ENCODE measurements around the gene HSPA14.

Gene HSPA14, protein sequence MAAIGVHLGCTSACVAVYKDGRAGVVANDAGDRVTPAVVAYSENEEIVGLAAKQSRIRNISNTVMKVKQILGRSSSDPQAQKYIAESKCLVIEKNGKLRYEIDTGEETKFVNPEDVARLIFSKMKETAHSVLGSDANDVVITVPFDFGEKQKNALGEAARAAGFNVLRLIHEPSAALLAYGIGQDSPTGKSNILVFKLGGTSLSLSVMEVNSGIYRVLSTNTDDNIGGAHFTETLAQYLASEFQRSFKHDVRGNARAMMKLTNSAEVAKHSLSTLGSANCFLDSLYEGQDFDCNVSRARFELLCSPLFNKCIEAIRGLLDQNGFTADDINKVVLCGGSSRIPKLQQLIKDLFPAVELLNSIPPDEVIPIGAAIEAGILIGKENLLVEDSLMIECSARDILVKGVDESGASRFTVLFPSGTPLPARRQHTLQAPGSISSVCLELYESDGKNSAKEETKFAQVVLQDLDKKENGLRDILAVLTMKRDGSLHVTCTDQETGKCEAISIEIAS

DNA sequence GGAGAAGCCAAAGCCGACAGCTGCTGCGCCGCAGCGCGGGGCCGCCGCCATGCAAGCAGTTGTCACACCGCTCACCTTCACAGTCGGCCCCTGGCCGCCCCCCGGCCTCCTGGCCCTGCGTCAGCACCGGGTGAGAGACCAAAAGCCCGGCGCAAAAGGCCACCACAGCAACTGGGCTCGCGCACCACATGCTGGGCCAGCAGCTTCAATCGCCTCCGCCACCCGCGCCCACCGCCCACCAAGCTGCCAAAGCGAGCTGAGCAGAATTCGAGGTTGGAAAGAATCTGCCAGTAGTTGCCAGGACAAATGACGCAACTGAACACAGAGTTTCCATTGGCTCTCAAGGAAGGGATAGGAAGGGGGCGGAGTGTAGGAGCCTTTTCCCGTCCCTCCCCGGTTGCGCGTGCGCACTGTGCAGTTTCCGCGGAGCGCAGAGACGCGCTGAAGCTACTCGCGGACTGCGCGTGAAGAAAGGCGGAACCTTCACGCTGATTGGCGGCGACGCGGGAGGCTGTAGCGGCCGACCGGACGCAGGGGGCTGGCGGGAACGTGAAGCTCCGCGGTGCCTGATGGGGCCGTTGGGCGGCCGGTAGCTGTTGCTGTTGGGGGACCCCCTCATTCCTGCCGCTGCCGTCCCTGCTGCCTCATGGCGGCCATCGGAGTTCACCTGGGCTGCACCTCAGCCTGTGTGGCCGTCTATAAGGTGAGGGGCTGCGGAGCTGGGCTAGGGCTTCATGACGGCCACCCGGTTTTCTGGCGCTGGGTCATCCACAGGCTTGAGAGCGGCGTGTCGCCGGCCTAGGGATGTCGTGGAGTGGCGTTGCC lies at the start of gene HSPA14, which contains the start of the genes CDNF and MSANTD7:
Gene HSPA14 (plus strand): TSS at position 550 of the 825 bp plus-strand sequence. CDS start 97 bp downstream, at position 647.
Gene CDNF (minus strand): TSS at position 281 of the 825 bp plus-strand sequence. CDS start 91 bp downstream, at position 190.
Gene MSANTD7 (plus strand): TSS at position 550 of the 825 bp plus-strand sequence. CDS start 3,979 bp downstream, outside the sequence.
- Histone ChIP-seq H3K79me2 (ENCODE audit: insufficient read depth, low read length) (peaks cover 25% of the 10 kb centered on the region), H3K27me3 (ENCODE audit: insufficient read depth, low read length) (no peaks in the 10 kb centered on the region), H2AFZ (ENCODE audit: low read length) (no peak within 1 kb of the TSS), H3K9ac (ENCODE audit: low read length) (peak within 1 kb of the TSS; percentile 93), H3K27ac (ENCODE audit: low read depth, low read length, poor library complexity, severe bottlenecking) (peak within 1 kb of the TSS; percentile 47), H3K4me2 (ENCODE audit: low read length) (peak within 1 kb of the TSS; percentile 93), H3K9me3 (ENCODE audit: low read length) (no peaks in the 10 kb centered on the region), H4K20me1 (ENCODE audit: insufficient read depth, low read length) (no peaks in the 10 kb centered on the region), H3K4me1 (ENCODE audit: insufficient read depth, low read length, severe bottlenecking) (peaks cover 20% of the 10 kb centered on the region), H3K9me2 (ENCODE audit: low read depth, low read length) (no peaks in the 10 kb centered on the region), H3K36me3 (ENCODE audit: insufficient read depth, low read length) (peaks cover 33% of the 10 kb centered on the region), H3F3A (ENCODE audit: insufficient read depth, low read length) (no peaks in the 10 kb centered on the region), H3K4me3 (ENCODE audit: low read depth, low read length, poor library complexity, severe bottlenecking) (peak within 1 kb of the TSS; percentile 89)
- TF ChIP-seq, protein P1, sequence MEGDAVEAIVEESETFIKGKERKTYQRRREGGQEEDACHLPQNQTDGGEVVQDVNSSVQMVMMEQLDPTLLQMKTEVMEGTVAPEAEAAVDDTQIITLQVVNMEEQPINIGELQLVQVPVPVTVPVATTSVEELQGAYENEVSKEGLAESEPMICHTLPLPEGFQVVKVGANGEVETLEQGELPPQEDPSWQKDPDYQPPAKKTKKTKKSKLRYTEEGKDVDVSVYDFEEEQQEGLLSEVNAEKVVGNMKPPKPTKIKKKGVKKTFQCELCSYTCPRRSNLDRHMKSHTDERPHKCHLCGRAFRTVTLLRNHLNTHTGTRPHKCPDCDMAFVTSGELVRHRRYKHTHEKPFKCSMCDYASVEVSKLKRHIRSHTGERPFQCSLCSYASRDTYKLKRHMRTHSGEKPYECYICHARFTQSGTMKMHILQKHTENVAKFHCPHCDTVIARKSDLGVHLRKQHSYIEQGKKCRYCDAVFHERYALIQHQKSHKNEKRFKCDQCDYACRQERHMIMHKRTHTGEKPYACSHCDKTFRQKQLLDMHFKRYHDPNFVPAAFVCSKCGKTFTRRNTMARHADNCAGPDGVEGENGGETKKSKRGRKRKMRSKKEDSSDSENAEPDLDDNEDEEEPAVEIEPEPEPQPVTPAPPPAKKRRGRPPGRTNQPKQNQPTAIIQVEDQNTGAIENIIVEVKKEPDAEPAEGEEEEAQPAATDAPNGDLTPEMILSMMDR (IDR thresholded peaks at IDR 0.05; ENCODE audit: low read length): no peak
- TF ChIP-seq EZH2 (IDR thresholded peaks at IDR 0.05; ENCODE audit: borderline replicate concordance, low read length): no peak

DNA sequence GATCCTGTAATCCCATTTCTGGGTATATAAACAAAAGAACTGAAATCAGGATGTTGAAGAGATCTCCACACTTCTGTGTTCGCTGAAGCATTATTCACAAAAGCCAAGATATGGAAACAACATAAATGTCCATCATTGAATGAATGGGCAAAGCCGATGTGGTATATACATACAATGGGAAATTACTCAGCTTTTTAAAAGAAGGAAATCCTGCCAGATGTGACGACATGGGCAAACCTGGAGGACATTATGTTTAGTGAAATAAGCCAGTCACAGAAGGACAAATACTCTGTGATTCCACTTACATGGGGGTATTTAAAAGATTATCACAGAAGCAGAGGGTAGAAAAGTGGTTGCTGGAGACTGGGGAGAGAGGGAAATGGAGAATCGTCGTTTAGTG lies 39.5 kb upstream of the HSPA14 start:
- H3K9ac ChIP-seq (ENCODE audit: low read length): no peak overlapping the region
- no peak overlapping the region for H2AFZ ChIP-seq (ENCODE audit: low read length)
- H4K20me1 ChIP-seq (ENCODE audit: insufficient read depth, low read length): no peaks in the 10 kb centered on the region
- no peak overlapping the region for H3K4me2 ChIP-seq (ENCODE audit: low read length)
- H3K27me3 ChIP-seq (ENCODE audit: insufficient read depth, low read length): no peaks in the 10 kb centered on the region
- no peaks in the 10 kb centered on the region for H3K9me2 ChIP-seq (ENCODE audit: low read depth, low read length)
- H3K79me2 ChIP-seq (ENCODE audit: insufficient read depth, low read length): no peaks in the 10 kb centered on the region
- H3K9me3 ChIP-seq (ENCODE audit: low read length): no peaks in the 10 kb centered on the region
- H3K4me1 ChIP-seq (ENCODE audit: insufficient read depth, low read length, severe bottlenecking): peaks cover 18% of the 10 kb centered on the region
- no peak overlapping the region for H3K4me3 ChIP-seq (ENCODE audit: low read depth, low read length, poor library complexity, severe bottlenecking)
- no peak for TF ChIP-seq EZH2 (IDR thresholded peaks at IDR 0.05; ENCODE audit: borderline replicate concordance, low read length)
- TF ChIP-seq, protein P1 (IDR thresholded peaks at IDR 0.05; ENCODE audit: low read length): no peak
- no peak overlapping the region for H3K27ac ChIP-seq (ENCODE audit: low read depth, low read length, poor library complexity, severe bottlenecking)
- H3K36me3 ChIP-seq (ENCODE audit: insufficient read depth, low read length): no peaks in the 10 kb centered on the region
- no peaks in the 10 kb centered on the region for H3F3A ChIP-seq (ENCODE audit: insufficient read depth, low read length)

DNA sequence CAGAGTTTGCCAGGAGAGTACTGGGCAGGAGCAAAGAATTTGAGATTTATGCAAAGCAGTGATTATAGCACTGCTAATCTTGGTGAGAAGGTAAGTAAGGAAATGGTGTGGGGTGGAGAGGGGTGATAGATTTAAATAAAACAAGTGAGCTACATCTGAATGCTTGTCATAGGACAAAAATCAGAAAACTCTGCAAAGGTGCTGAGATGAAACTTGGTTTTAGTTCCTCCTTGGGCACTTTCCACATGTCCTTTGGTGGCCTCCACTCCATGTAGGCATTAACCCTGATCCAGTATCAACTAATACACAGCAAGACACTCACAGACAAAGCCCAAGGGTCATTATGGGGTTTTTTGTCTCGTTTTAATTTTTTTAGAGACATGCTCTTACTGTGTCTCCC lies 37.7 kb upstream of the HSPA14 start:
- Histone ChIP-seq H3K79me2 (ENCODE audit: insufficient read depth, low read length) (no peaks in the 10 kb centered on the region), H3K27ac (ENCODE audit: low read depth, low read length, poor library complexity, severe bottlenecking) (no peak overlapping the region), H3K9me3 (ENCODE audit: low read length) (no peaks in the 10 kb centered on the region), H3K4me3 (ENCODE audit: low read depth, low read length, poor library complexity, severe bottlenecking) (no peak overlapping the region), H3K9ac (ENCODE audit: low read length) (no peak overlapping the region), H3K4me2 (ENCODE audit: low read length) (no peak overlapping the region), H3K27me3 (ENCODE audit: insufficient read depth, low read length) (no peaks in the 10 kb centered on the region), H3K4me1 (ENCODE audit: insufficient read depth, low read length, severe bottlenecking) (peaks cover 18% of the 10 kb centered on the region), H3K9me2 (ENCODE audit: low read depth, low read length) (no peaks in the 10 kb centered on the region), H3F3A (ENCODE audit: insufficient read depth, low read length) (no peaks in the 10 kb centered on the region), H4K20me1 (ENCODE audit: insufficient read depth, low read length) (no peaks in the 10 kb centered on the region), H3K36me3 (ENCODE audit: insufficient read depth, low read length) (no peaks in the 10 kb centered on the region), H2AFZ (ENCODE audit: low read length) (no peak overlapping the region)
- no peak for TF ChIP-seq EZH2 (IDR thresholded peaks at IDR 0.05; ENCODE audit: borderline replicate concordance, low read length)
- TF ChIP-seq, protein P1 (IDR thresholded peaks at IDR 0.05; ENCODE audit: low read length): no peak

Data from OCI-LY1 (cell line).